HG03196 (cell line): Measurements from ENCODE around the gene ACBD3.

Experiments
- ATAC-seq: cut with Tn5 transposase; IDR thresholded peaks from one replicate; pipeline ENCODE4 v1.9.1; 2021; ENCODE audit not compliant: unreplicated experiment

Gene ACBD3

GRCh38 chr1:226202246-226202645, 15.7 kb upstream of the ACBD3 start:
- ATAC-seq = no peak

- ATAC-seq = peak; percentile 50
These were observed 14.6 kb upstream of the ACBD3 start for GRCh38 chr1:226201029-226201593.

GRCh38 chr1:226199971-226200370, 13.4 kb upstream of the ACBD3 start:
- ATAC-seq = no peak

- ATAC-seq = no peak
These were observed 8.6 kb upstream of the ACBD3 start for GRCh38 chr1:226195144-226195543.

DNA sequence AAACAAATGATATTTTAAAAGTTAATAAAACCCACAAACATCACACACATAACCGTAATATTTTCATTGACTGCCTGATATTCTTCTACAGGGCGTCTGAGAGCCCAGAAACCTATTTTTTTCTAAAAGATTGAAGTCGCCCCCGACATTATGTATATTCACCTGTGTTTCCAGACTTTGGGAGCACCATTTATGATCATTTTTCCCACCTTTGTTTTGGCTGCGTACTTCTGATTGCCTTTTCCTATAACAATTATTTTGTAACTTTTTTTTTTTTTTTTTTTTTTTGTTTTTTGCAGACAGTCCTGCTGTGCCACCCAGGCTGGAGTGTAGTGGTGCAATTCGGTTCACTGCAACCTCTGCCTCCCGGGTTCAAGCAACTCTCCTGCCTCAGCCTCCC, 839 bp upstream of the ACBD3 start:
- no peak for ATAC-seq

- no peak for ATAC-seq
These were observed 430 bp upstream of the ACBD3 start for GRCh38 chr1:226187019-226187322.

GRCh38 chr1:226185141-226186036, 1.2 kb downstream of the ACBD3 start:
- ATAC-seq = no peak

- ATAC-seq = no peak
These were observed 4.4 kb downstream of the ACBD3 start for GRCh38 chr1:226181996-226182714.

DNA sequence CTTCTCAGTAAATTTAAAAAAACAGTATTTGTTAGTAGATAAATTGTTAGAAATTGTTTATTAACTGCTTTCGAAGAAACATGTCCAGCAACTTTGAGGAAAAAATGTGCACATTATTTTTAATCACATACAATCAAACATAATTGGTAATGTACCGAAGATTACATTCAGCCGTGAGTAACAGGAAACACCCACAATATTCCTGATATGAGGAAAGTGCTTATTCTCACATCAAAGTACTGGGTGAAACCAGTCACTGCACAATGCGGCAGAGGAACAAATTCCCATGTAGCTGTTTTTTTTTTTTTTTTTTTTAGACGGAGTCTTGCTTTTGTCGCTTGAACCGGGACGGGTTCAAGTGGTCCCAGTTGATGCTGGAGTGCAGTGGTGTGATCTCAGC, 9.7 kb downstream of the ACBD3 start:
- ATAC-seq = no peak

GRCh38 chr1:226172589-226172988, 14.0 kb downstream of the ACBD3 start:
- ATAC-seq = no peak

GRCh38 chr1:226166341-226166740, 20.2 kb downstream of the ACBD3 start:
- ATAC-seq = no peak

- no peak for ATAC-seq
These were observed 22.4 kb downstream of the ACBD3 start for GRCh38 chr1:226164154-226164553.

DNA sequence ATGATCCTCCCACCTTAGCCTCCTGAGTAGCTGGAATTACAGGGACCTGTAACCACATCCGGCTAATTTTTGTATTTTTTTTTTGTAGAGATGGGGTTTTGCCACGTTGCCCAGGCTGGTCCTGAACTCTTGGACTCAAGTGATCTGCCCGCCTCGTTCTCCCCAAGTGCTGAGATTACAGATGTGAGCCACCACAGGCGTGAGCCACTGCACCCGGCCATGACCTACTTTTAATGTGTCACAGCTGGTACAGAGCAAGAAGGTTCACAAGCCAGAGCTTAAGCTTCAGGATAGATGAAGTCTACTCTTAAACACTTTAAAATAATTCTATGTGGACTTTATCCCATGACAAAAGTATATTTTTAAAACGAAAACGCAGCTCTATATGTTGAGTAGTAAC, 23.6 kb downstream of the ACBD3 start:
- no peak for ATAC-seq

DNA sequence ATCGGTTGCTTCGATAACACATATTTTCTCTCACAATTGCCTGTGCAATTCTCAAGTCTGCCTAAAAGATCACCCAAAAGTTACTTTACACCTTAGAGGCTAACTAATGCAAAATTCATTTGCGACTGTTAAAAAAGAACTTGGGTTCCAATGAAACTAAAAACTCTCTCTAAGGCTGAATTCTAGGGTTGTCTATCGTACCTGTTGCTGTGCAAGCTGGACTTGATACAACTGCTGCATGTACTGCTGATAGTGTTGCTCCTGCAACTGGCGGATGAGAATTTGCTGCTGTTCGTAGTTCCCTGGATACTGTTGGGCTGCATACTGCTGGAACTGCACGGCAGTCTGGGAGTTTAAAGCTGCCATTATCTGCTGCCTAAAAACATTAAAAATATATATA, 27.6 kb downstream of the ACBD3 start:
- no peak for ATAC-seq

DNA sequence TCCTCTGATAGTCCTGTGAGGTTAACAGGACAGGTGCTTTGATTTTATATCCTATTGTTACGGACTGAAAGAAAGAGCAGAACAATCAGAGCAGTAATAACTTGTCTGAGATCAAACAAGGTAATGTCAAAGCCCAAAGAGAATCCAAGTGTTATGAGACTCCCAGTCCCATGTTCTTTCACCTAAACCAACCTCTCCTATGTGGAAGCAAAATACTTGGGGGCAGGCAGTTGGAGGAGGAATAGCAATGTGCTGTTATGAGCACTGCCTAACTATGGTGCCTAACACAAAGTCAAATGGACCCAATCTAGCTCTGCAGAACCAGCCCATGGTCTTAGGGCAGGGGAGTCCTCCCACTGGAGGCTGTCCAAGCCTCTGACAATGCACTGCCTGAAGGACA, 28.1 kb downstream of the ACBD3 start:
- ATAC-seq = no peak

GRCh38 chr1:226157761-226158316, 28.7 kb downstream of the ACBD3 start:
- no peak for ATAC-seq

DNA sequence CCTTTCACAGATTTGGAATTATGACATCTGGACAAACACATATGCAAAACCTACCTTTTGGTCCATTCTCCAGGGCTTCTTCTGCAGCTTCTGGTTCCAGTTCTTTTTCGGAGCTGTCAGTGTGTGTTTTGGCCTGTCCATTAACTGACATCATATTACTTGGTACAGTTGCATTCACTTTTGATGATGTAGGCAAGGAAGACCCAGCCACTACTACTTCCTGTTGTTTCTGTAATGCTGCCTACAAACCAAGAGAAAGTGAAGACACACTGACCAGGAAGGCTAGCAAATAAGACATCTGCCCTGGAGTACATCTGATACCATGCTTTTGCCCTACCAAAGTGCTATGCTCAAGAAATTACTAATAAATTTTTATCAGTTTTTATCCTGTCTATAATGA, 31.9 kb downstream of the ACBD3 start:
- no peak for ATAC-seq

GRCh38 chr1:226149806-226150205, 36.7 kb downstream of the ACBD3 start:
- no peak for ATAC-seq

DNA sequence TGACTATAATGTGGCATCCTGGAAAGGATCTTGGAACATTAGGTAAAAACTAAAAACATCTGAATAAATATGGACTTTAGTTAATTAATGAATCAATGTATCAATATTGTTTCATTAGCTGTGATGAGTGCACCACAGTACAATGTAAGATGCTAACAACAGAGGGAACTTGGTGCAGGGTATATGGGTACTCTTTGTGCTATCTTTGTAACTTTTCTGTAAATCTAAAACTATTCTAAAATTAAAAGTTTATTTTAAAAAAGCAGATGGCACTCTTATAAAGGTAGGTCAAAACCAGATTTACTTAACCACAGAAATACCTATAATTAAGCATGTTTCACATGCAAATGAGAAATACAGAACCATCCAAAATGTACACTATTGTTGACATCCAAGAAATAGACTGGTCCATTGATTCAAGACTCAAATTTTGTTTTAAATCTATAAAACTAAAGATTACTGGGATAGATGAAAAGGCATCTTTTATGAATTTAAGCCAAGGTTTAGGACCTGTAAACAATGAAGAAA, 38.4 kb downstream of the ACBD3 start:
- ATAC-seq = no peak

DNA sequence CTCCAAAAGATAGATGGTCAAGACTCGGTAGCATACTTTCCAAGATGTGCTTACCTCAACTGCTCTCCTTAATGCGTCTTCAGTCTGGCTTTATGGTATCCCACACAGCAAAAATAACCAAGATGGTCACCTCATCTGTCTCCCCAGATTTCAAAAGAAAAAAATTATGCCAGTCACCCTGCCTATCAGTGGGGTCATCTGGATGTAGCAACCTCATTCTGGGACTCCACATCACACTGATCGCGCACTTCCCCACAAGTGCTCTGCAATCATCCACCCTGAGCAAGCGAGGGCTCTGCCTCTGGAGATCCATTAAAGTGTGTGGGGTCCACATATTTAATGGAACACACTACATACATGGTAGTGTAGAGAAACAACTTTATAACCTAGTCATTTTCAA, 42.5 kb downstream of the ACBD3 start:
- ATAC-seq = no peak

DNA sequence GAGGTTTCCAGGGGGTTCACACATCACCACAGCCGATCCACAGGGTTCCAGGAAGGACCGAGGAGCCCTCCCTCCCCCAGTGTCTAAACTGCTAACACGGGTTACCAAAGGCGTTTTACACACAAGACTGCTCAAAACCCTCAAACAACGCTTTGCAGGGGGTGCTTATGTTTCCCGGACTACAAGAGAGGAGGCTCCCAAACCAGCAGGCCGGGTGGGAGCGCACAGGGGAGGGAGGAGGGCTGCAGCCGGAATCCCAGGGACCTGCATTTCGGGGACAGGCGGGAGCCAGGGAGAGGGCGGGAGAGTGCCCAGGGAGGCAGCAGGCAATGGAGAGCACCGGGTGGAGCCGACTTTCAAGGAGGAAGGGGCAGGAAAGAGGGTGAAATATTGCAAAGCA, 50.8 kb downstream of the ACBD3 start:
- ATAC-seq = no peak
